ENCODE results near the gene GPR158. TPM values are rescaled to one million over a fixed set of nuclear protein-coding genes. Genes with fewer than 3 reads are reported as not detected.

The GPR158 gene
- total RNA-seq, 4 donors from 2014 or later, result 0.16 to 1.1 (median 0.17) TPM; not detected in 1

- no peak for TF ChIP-seq CTCF (IDR thresholded peaks at IDR 0.05; ENCODE audit: low read depth)
Observed at GRCh38 chr10:25487266-25487665, 312.5 kb downstream of the GPR158 start.

- no peak for TF ChIP-seq CTCF (IDR thresholded peaks at IDR 0.05; ENCODE audit: low read depth)
Observed at GRCh38 chr10:25492040-25492439, 317.2 kb downstream of the GPR158 start.

GRCh38 chr10:25492680-25493079, 317.9 kb downstream of the GPR158 start:
- TF ChIP-seq CTCF (IDR thresholded peaks at IDR 0.05; ENCODE audit: low read depth), result no peak

GRCh38 chr10:25493122-25493893, 318.5 kb downstream of the GPR158 start:
- TF ChIP-seq CTCF (IDR thresholded peaks at IDR 0.05; ENCODE audit: low read depth), result no peak

- TF ChIP-seq CTCF (IDR thresholded peaks at IDR 0.05; ENCODE audit: low read depth), result no peak
Observed at GRCh38 chr10:25497246-25497645, 322.4 kb downstream of the GPR158 start.

GRCh38 chr10:25498645-25499044, 323.8 kb downstream of the GPR158 start:
- no peak for TF ChIP-seq CTCF (IDR thresholded peaks at IDR 0.05; ENCODE audit: low read depth)

GRCh38 chr10:25501912-25502311, 327.1 kb downstream of the GPR158 start:
- TF ChIP-seq CTCF (IDR thresholded peaks at IDR 0.05; ENCODE audit: low read depth), result no peak
